ENCODE results near the gene OR52E8. TPM values are rescaled to one million over a fixed set of nuclear protein-coding genes. Genes with fewer than 3 reads are reported as not detected.

OR52E8 gene
- total RNA-seq, 2 donors from 2014 or later, result not detected

DNA sequence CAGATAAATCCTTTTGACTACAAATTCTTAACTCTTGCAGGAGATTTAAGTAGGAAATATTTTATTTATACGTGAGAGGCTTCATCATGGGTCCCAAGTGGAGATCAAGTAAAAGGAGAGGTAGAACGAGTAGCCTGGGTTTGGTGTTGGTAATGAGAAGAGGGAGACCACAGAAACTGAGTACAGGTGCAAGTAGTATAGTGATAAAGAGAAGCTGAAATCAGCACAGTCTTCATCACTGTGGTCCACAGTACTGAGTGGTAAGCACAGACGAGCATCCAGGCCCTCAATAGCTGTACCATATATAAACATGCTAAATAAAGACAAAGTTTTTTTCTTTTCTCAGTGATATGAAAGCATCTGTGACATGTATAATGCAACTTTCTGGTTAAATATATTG, 29.7 kb upstream of the OR52E8 start:
- H3K27ac ChIP-seq, result no peak overlapping the region
- no peak overlapping the region for H3K4me3 ChIP-seq
- DNase-seq (ENCODE audit: low spot score), result no peak
- WGBS, result 86% methylated on average over 3 of the region's 3 CpGs
- no peaks in the 10 kb centered on the region for H3K4me1 ChIP-seq (replicated peaks)
- TF ChIP-seq POLR2AphosphoS5 (IDR thresholded peaks at IDR 0.05), result no peak
- TF ChIP-seq POLR2A (IDR thresholded peaks at IDR 0.05), result no peak
- TF ChIP-seq CTCF (IDR thresholded peaks at IDR 0.05), result no peak
- no peaks in the 10 kb centered on the region for H3K9me3 ChIP-seq
- no peaks in the 10 kb centered on the region for H3K36me3 ChIP-seq
- no peaks in the 10 kb centered on the region for H3K27me3 ChIP-seq (replicated peaks; ENCODE audit: insufficient read depth)
- intact Hi-C loops (cut with DNase I), result no loop called here

DNA sequence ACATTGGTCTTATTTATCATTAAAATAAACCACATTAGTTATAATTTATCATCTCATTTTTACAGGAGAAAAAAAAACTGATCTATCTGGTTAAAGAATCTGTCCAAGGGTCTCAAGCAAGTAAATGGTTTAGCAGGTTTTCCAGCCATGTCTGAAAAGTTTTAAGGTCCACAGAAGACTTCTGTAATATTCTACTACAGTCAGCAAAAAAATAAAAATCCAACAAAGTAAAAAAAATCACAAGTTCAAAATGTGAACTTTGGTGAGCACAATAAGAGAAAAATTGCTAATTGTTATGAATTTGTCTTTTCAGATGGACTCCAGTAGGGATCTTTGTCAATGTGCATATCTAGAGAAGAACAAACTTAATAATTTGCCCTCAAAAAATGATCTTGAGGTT, 24.3 kb upstream of the OR52E8 start:
- H3K9me3 ChIP-seq, result no peaks in the 10 kb centered on the region
- H3K4me3 ChIP-seq, result no peak overlapping the region
- TF ChIP-seq POLR2A (IDR thresholded peaks at IDR 0.05), result no peak
- TF ChIP-seq POLR2AphosphoS5 (IDR thresholded peaks at IDR 0.05), result no peak
- no peak for TF ChIP-seq CTCF (IDR thresholded peaks at IDR 0.05)
- no peaks in the 10 kb centered on the region for H3K36me3 ChIP-seq
- H3K27me3 ChIP-seq (replicated peaks; ENCODE audit: insufficient read depth), result no peaks in the 10 kb centered on the region
- no peak overlapping the region for H3K27ac ChIP-seq
- DNase-seq (ENCODE audit: low spot score), result no peak
- no peaks in the 10 kb centered on the region for H3K4me1 ChIP-seq (replicated peaks)
- intact Hi-C loops (cut with DNase I), result no loop called here

GRCh38 chr11:5880329-5880728, 22.8 kb upstream of the OR52E8 start, which contains the start of gene OR52E4:
TSS of gene OR52E4 (plus strand) at chr11:5880629. CDS start at chr11:5884293, 3,664 bp downstream.
- Histone ChIP-seq H3K27ac (no peak within 1 kb of the TSS), H3K4me1 (replicated peaks) (no peaks in the 10 kb centered on the region), H3K27me3 (replicated peaks; ENCODE audit: insufficient read depth) (no peaks in the 10 kb centered on the region), H3K36me3 (no peaks in the 10 kb centered on the region), H3K4me3 (no peak within 1 kb of the TSS), H3K9me3 (no peaks in the 10 kb centered on the region)
- TF ChIP-seq POLR2AphosphoS5 (IDR thresholded peaks at IDR 0.05) (no peak), CTCF (IDR thresholded peaks at IDR 0.05) (no peak), POLR2A (IDR thresholded peaks at IDR 0.05) (no peak)
- no peak for DNase-seq (ENCODE audit: low spot score)
- WGBS, result 79% methylated on average over 4 of the region's 4 CpGs
- intact Hi-C loops (cut with DNase I), result no loop called here

DNA sequence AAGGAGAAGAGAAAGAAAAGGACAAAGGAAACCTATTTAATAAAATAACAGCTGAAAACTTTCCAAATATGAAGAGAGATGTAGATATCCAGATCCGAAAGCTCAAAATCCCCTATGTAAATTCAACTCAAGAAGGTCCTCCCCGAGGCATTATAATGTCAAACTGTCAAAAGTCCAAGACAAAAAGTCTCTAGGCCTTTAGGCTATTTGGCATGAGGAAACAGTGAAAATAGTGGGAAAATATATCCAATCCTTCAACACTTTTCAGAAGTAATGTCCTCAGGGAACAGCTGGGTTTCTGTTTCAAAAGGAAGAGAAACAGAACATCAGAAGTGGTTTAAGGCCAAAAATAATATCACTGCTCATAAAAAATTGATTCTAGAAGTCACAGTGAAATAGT, 21.1 kb upstream of the OR52E8 start:
- Histone ChIP-seq H3K4me1 (replicated peaks) (no peaks in the 10 kb centered on the region), H3K4me3 (no peak overlapping the region), H3K36me3 (no peaks in the 10 kb centered on the region), H3K27me3 (replicated peaks; ENCODE audit: insufficient read depth) (no peaks in the 10 kb centered on the region), H3K27ac (no peak overlapping the region), H3K9me3 (no peaks in the 10 kb centered on the region)
- intact Hi-C loops (cut with DNase I), result no loop called here
- DNase-seq (ENCODE audit: low spot score), result no peak
- TF ChIP-seq POLR2AphosphoS5 (IDR thresholded peaks at IDR 0.05), result no peak
- TF ChIP-seq CTCF (IDR thresholded peaks at IDR 0.05), result no peak
- TF ChIP-seq POLR2A (IDR thresholded peaks at IDR 0.05), result no peak
- 34% methylated on average over 2 of the region's 2 CpGs for WGBS

DNA sequence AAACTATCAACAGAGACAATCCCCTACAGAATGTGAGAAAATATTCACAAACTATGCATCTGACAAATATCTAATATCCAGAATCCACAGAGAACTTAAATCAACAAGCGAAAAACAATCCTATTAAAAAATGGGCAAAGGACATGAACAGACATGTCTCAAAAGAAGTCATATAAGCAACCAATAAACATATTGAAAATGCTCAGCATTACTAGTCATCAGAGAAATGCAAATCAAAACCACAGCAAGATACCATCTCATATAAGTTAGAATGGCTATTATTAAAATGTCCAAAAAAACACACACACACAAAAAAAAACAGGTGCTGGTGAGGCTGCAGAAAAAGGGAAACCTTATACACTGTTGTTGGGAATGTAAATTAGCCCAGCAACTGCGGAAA, 8.3 kb upstream of the OR52E8 start:
- H3K4me1 ChIP-seq (replicated peaks), result no peaks in the 10 kb centered on the region
- no peak for DNase-seq (ENCODE audit: low spot score)

More for the DNA sequence above, 8.3 kb upstream of the OR52E8 start:
- H3K9me3 ChIP-seq, result no peaks in the 10 kb centered on the region
- no peaks in the 10 kb centered on the region for H3K36me3 ChIP-seq
- H3K4me3 ChIP-seq, result no peak overlapping the region
- H3K27me3 ChIP-seq (replicated peaks; ENCODE audit: insufficient read depth), result no peaks in the 10 kb centered on the region
- no peak overlapping the region for H3K27ac ChIP-seq
- no peak for TF ChIP-seq POLR2AphosphoS5 (IDR thresholded peaks at IDR 0.05)
- TF ChIP-seq POLR2A (IDR thresholded peaks at IDR 0.05), result no peak
- no peak for TF ChIP-seq CTCF (IDR thresholded peaks at IDR 0.05)
- intact Hi-C loops (cut with DNase I), result no loop called here
- 91% methylated on average over 2 of the region's 2 CpGs for WGBS
